GM23338 (cell line): Measurements from ENCODE around the gene MYL12B.

Source experiments
- CREB1 ChIP-seq: fragments of 250-450 bp; sonication (Bioruptor Pico); IDR thresholded peaks from 2 replicates; pipeline ENCODE4 v1.5.0; 2020; ENCODE audit warnings: low read depth, mild to moderate bottlenecking, moderate library complexity
- EZH2 ChIP-seq: fragments of 200-600 bp; sonication (generic); IDR thresholded peaks from one replicate; pipeline ENCODE4 v1.8.0; 2017; ENCODE audit warnings: antibody characterized with exemption, mild to moderate bottlenecking, low read depth; ENCODE audit not compliant: unreplicated experiment
- POLR2AphosphoS5 ChIP-seq: IDR thresholded peaks from 2 replicates; pipeline ENCODE4 v1.6.1; 2016; ENCODE audit warnings: antibody characterized with exemption, low read depth
- ZNF331 ChIP-seq: fragments of 250-450 bp; sonication (Bioruptor Pico); IDR thresholded peaks from 2 replicates; pipeline ENCODE4 v1.5.0; 2020; ENCODE audit warnings: low read depth, mild to moderate bottlenecking, moderate library complexity
- TF ChIP-seq, protein P1 (sequence below), 2 experiments: fragments of 200-600 bp in 1 of 2; sonication (generic) in 1 of 2; conservative IDR thresholded peaks; 2 replicates each; pipeline versions ENCODE4 v1.5.1 to v1.6.1; 2016 to 2017; ENCODE audit warnings: antibody characterized with exemption in 2 of 2, low read depth in 2 of 2, mild to moderate bottlenecking in 2 of 2, moderate library complexity in 1 of 2
- TF ChIP-seq, protein P2 (sequence below): IDR thresholded peaks from one replicate; pipeline ENCODE4 v1.6.1; 2018; ENCODE audit warnings: antibody characterized with exemption; ENCODE audit not compliant: unreplicated experiment

DNA sequence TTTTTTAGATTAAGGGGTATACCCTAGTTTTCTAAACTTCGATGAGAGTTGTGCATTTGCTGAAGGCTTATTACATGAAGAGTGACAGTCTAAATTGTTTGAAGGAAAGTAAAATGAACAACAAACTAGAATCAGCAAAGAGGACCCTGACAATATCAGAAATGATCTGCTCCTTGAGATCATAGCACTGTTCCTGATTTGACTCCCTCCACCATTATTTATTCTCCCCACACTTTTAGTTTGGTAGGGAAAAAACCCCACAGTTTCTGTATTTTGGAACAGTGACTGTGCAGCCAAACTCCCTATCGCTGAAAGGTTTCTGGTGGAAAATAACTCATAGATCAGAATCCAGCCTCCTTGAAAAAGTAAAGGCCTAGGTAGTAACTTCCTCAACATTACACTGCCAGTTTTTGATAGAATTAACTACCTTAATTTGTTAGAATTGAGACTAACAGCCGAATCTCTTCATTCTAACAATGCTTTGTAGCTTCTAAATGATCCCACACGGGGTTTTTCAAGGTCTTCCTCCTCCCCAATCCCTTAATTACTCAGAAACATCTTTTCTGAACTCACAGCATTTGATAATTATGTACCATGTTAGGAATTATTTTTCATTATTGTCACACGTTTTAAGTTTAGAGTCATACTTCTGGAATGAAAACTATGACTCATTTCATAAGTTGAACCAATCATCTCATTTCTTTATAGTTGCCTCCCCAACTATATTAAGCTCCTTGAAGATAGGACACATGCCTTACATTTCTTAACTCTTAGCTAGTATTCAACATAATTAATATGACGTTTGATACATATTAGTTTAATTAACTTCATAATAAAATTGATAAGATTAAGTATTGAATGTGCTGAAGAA is 11.5 kb upstream of the MYL12B start:
- TF ChIP-seq, protein P1, sequence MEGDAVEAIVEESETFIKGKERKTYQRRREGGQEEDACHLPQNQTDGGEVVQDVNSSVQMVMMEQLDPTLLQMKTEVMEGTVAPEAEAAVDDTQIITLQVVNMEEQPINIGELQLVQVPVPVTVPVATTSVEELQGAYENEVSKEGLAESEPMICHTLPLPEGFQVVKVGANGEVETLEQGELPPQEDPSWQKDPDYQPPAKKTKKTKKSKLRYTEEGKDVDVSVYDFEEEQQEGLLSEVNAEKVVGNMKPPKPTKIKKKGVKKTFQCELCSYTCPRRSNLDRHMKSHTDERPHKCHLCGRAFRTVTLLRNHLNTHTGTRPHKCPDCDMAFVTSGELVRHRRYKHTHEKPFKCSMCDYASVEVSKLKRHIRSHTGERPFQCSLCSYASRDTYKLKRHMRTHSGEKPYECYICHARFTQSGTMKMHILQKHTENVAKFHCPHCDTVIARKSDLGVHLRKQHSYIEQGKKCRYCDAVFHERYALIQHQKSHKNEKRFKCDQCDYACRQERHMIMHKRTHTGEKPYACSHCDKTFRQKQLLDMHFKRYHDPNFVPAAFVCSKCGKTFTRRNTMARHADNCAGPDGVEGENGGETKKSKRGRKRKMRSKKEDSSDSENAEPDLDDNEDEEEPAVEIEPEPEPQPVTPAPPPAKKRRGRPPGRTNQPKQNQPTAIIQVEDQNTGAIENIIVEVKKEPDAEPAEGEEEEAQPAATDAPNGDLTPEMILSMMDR (conservative IDR thresholded peaks at IDR 0.05; ENCODE audit: low read depth in 2 of 2), result no peak
- TF ChIP-seq EZH2 (no peak), CREB1 (CRISPR knock-in tag) (no peak), POLR2AphosphoS5 (no peak), ZNF331 (no peak)
- TF ChIP-seq, protein P2, sequence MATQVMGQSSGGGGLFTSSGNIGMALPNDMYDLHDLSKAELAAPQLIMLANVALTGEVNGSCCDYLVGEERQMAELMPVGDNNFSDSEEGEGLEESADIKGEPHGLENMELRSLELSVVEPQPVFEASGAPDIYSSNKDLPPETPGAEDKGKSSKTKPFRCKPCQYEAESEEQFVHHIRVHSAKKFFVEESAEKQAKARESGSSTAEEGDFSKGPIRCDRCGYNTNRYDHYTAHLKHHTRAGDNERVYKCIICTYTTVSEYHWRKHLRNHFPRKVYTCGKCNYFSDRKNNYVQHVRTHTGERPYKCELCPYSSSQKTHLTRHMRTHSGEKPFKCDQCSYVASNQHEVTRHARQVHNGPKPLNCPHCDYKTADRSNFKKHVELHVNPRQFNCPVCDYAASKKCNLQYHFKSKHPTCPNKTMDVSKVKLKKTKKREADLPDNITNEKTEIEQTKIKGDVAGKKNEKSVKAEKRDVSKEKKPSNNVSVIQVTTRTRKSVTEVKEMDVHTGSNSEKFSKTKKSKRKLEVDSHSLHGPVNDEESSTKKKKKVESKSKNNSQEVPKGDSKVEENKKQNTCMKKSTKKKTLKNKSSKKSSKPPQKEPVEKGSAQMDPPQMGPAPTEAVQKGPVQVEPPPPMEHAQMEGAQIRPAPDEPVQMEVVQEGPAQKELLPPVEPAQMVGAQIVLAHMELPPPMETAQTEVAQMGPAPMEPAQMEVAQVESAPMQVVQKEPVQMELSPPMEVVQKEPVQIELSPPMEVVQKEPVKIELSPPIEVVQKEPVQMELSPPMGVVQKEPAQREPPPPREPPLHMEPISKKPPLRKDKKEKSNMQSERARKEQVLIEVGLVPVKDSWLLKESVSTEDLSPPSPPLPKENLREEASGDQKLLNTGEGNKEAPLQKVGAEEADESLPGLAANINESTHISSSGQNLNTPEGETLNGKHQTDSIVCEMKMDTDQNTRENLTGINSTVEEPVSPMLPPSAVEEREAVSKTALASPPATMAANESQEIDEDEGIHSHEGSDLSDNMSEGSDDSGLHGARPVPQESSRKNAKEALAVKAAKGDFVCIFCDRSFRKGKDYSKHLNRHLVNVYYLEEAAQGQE, result no peak
